ENCODE results near the gene WDR45B.

The WDR45B gene

DNA sequence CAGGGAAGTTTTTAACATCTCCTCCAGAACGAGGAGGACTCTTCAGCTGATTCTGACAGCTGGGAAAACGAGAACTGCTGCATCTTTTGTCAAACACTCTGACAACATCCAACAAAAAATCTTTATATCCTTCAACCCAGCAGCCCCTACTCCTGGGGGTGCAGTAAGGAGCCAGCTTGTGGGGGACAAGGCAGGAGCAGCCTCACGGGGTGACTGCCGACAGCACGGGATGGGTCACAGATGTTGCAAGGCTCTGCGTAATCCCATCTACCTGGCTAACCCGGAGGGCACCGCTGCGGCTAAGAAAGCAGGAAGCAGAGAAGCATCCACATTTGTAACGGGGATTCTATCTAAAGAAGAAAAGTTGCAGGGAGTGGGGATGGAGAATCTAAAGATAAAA is 28.6 kb downstream of the WDR45B start:
- DNase-seq = no peak

DNA sequence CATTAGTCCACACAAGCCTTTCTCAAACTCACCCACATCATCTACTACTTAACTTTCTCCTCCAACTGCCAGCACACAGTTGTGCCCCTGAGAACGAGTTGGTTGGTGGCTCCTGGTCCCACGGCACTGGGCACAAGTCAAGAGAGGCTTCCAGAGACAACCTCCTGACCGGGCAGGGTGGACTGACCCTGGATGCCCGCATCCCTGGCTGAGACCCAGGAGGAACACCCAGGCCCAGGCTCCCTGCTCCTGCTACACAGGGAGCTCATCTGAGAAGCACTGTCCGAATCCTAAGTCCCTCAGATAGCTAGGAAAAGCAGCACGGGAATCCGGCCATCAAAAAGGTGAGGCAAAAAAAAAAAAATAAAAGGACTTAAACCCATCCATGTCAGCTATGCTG is 29.0 kb downstream of the WDR45B start:
- no peak for DNase-seq

DNA sequence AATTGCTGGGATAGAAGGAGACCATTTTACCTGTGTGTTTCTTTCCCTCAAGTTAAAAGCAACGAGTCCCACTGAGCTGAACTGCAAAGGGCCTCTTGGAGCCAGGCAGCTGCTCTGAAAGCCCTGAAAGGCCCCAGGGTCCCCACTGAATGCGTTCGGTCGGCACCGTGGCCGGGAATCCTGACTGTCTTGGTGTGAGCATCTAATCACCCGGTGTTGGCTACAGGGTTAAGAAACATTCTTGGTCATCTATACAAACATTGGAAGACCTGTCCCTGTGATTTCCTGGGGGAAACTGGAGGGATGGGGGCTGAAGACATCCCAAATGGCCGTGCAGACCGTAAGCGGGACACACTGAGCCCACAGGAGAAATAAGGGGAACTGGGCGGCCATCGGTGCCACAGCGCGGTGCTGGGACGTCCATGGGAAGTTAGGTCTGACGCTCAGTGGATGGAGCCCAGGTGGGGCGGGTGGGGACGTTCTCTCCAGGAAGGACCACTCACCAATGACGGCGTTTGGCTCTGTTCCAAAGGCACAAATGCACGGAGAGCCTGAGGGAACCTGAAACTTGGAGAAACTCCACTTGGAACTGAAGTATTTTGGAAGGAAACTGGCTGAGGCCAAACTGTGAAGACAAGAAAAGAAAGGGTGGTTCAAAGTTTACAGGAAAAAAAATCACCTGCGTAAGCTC is 32.1 kb downstream of the WDR45B start:
- DNase-seq = no peak

DNA sequence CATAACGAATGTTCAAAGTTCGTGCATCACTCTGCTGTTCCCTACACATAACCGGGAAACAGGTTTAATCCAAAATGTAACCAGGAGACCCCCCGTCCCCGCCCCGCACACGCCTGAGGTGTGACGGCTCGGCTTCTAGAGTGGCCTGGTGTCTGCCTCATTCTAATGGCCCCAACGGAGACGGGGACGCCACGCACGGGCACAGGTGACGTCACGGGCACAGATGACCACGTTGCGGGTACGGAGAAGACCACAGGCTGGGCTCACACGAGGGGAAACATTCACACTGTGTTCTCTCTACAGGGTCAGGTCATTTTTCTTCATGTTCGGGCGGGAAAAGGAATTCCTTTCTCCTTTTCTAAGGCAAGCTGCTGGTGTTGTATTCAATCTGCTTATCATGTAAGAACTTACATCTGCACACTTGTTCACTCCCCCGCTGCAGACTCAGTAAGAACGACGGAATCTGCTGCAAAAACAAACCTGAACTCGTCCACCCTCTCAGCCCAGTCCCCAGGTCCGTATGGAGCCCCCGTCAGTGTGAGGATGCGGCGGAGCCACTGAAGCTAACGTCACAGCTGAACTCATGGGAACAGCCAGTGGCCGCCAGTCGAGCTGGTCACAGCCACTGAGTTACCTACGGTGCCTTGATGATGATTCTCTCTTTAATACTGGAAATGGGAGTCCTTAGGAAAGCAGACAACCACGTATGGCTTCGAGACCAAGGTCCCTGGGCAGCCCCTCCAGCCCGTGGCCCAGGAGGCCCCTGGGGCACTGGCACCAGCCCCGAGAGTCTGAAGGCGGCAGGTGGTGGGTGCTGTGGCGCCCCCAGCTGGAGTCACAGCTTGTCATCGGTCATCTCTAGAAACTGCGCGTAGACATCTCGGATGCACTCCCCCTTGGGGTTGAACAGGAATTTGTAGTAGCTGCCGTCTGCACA is 32.9 kb downstream of the WDR45B start:
- no peak for DNase-seq

DNA sequence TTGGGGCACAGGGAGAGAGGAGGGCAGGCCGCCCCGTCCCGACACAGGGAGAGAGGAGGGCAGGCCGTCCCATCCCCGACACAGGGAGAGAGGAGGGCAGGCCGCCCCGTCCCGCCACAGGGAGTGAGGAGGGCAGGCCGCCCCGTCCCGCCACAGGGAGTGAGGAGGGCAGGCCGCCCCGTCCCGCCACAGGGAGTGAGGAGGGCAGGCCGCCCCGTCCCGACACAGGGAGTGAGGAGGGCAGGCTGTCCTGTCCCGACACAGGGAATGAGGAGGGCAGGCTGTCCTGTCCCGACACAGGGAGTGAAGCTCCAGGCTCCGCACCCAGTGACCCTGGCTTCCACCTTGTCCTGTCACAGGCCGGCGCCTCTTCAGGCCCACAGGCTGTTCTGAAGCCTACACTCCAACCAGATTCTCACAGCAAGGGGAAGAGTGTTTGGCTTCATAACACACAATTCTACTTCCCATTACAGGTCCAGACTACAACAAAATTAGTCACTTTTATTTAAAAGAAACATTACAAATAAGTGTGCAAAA is 34.1 kb downstream of the WDR45B start:
- DNase-seq = no peak

DNA sequence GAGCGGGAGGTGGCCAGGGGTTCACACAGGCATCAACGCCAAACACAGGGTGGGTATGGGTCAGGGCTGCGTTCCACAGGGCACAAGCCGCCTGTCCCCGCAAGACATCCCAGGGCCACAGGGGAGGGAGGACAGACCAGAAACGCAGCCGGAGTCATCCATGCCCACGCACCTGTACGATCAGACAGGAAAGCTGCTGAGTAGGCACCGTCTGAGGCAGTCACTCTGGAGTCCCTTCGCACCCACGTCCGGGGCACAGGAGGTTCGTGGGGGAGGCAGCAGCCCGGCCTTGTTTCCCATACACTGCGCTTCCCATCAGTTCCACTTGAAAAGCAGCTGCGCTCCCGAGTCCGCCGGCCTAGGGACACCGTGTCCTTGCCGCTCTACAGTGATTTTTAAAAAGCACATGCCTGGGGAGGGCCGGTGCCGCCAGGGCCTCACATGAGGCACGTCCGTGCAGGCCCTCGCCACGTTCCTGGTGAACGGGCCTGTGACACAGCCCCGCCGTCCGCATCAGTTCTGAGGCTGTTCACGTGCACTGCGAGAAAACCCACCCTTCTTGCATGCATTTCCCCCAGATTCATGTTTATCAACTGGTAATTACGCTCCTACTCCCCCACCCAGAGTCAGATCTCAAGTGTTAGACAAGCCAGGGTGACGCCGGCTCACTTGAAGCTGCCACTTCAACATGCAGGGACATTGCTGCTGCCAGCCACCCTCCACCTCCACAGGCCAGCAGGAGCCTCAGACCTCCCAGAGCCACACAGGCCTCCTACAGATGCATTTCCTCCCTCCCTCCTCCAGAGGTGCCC is 34.8 kb downstream of the WDR45B start:
- DNase-seq = no peak

DNA sequence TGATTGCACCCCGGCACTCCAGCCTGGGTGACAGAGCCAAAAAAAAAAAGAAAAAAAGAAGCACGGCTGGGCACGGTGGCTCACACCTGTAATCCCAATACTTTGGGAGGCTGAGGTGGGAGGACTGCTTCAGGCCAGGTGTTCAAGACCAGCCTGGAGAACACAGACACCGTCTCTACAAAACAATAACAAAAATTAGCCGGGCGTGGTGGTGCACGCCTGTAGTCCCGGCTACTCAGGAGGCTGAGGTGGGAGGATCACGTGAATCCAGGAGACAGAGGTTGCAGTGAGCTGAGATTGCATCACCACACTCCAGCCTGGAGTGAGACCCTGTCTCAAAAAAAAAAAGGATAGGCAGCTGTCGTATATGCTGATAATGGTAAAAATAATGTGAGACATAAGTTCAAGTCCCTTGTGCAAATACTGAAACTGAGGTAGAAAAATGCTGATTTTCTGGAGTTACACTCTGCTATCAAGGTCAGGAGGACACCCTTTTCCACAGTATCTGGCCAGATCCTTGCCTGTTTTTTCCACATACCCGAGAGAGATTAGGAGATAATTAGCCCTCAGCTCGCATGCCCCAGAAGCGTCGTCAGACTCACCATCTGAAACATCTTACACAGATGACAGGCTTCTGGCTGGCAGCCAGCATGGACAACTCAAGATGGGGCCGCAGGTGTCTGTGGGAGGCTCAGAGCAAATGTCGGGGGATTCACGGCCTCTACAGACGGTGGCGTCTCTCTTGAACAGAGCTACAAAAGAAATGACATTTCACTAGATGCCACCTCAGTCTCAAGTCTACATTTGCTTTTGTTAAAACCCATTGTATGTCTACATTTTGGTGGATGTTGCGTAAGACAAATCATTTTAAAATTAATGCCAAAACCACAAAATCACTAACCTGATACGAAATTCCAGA is 36.8 kb downstream of the WDR45B start:
- no peak for DNase-seq

DNA sequence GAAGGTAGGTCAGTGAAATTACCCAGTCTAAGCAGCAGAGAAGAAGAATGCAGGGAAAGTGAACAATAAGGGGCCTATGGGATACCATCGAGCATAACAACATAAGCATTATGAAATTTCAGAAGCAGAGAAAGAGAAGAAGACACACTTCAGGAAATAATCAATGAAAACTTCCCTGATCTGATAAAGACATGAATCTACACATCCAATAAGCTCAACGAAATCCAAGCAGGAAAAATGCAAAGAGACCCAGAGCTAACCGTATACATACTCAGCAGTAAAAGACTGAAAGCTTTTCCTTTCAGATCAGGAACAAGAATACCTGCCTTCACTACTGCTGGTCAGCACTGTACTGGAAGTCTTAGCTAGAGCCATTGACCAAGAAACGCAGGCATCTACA is 38.6 kb downstream of the WDR45B start:
- DNase-seq = no peak

DNA sequence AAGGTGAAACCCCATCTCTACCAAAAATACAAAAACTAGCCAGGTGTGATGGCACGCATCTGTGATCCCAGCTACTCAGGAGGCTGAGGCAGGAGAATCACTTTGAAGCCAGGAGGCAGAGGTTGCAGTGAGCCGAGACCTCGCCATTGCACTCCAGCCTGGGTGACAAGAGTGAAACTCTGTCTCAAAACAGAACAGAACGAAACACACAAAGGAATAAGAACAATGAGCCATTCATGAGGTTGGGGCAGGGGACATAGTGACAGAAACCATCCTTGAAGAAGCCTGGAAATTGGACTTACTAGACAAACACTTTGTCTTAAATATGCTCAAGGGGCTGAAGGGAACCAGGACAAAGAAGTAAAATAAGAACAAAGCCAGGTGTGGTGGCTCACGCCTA is 39.4 kb downstream of the WDR45B start:
- no peak for DNase-seq

DNA sequence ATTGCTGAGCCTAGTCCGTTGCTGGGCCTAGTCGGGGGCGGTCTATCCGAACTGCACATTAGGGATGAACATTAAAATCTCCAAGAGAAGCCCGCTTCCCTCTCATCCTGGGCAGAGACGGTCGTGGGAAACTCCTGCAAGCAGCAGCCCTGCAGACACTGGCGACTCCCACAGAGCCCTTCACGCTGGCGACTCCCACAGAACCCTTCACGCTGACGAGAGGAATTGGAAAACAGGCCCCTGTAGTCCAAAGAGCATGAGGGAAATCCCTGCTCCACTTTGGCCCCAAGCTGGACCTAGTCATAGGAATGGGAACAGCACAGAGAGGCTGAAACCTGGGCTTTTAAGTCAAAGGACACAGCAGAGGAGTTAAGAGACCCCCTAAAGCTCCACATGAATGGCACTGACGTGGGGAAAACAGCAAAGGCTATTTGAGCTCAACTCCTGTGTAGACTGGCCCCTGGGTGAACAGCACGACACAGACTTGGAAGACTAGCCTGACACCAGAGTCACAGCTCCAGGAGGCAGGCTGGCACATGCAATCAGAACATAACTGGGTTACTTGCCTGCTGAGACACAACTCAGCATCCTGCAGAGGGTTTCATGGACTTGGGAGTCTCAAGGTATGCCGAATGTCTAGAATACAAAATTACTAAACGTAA is 42.2 kb downstream of the WDR45B start:
- no peak for DNase-seq

DNA sequence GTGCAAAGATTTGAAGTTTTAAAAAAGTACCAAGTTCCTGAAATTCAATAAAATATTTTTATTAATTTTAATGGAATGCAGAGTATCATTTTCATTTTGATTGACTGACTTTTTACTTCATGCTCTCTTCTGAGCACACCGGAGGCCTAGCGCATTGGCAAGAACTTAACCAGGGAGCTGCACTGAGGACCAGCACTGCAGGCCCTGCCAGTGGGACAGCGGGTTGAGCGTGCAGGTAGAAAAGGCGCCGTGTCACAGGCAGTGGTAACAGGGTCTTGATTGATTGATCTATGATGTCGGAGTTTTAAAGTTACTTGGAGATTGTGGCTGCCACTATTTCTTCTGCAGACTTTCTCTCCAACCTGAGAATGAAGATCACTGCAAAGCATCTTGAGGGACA is 43.7 kb downstream of the WDR45B start:
- DNase-seq = no peak

DNA sequence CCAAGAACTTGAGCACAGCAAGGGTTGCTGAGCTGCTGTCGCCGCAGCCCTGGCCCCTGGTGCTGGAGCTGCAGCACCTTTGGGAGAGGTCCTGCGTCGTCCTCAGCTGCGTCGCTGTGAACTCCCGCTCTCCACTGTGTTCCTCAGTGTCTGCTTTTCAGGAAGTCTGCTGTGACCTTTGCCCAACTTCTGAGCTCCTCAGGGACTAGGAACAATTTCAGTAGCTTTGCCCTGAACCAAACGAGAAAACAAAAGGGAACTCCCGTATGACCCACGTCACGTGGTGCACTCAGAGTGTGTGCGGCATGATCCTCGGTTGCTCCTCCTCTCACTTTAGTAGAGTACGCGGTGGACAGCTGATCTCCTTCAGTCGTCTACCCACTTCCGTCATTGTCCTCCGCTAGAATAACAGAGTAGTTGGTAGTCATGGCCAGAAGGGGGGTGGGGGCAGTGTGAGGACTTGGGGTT is 44.2 kb downstream of the WDR45B start:
- DNase-seq = peak; percentile 25

DNA sequence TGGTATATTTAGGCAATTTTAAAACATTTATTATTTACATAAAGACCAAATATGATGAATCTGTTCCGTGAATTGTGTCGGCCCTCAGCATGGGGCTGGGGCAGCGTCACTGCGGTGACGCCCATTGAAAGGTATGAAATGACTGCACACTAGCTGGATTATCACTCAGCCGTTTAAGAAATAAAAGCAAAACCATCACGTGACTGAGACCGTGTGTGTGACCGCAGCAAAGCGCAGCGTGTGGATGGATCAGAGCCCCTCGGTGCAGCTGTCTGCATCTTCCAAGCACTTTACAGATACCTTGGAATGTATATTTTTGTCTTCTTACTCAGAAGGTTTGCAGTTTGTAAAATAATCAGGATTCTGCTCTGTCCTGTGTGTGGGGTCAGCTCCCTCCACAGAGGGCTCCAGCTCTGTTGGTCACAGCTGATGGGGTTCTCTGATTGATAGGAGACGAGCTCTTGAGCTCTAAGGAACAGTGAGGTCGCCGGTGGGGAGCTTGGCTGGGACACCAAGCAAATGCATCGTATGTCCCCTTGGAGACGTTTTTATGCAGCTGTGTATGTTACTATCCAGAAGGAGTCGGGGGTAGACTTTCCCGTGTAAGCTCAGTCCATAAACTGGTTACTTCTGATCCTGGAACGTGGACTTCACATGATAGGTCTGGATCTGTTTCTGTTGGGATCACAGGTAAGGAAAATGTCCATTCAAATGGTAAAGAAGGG is 45.1 kb downstream of the WDR45B start:
- no peak for DNase-seq

DNA sequence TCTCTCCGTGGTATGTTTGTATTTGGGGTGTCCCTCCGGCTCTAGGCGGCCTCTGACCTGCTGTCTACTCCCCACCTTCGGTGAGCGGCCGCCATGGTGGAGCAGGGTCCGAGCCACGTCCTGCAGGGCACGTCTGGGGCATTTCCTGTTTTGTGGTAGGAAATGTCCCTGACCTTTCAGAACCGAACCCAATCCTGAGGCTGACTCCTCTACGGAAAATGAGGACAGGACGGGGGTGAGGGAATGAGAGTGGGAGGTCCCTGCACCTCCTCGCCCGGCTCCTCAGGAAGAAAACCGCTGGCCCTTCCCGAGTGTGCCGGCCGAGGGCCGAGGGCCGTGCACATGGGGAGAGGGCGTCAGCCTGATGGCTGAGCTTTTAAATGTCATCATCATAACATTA is 45.8 kb downstream of the WDR45B start:
- DNase-seq = no peak

DNA sequence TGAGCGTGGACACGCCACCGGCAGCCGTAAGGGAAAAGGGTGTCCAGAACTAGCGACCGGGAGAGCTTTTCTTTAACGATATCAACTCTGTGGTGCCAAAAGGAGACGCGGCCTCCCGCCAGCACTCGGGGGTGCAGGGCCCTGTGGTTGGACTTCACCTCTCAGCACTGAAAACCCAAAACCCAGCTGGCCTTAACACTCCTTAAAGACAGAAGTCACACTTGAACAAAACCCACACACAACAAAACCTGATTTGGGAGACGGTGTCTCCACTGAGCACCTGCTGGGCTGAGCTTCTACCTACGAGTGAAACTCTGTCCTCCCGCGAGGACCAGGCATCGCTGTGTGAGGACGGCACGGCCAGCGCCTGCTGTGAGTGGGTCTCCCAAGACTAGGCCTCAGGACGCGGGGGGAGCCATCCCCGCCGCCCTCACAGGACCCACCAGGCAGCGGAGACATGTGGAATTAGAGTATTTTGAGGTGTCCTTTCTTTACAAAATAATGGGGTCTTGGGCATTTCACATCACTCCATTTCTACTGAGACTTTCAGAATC is 46.7 kb downstream of the WDR45B start:
- DNase-seq = no peak

DNA sequence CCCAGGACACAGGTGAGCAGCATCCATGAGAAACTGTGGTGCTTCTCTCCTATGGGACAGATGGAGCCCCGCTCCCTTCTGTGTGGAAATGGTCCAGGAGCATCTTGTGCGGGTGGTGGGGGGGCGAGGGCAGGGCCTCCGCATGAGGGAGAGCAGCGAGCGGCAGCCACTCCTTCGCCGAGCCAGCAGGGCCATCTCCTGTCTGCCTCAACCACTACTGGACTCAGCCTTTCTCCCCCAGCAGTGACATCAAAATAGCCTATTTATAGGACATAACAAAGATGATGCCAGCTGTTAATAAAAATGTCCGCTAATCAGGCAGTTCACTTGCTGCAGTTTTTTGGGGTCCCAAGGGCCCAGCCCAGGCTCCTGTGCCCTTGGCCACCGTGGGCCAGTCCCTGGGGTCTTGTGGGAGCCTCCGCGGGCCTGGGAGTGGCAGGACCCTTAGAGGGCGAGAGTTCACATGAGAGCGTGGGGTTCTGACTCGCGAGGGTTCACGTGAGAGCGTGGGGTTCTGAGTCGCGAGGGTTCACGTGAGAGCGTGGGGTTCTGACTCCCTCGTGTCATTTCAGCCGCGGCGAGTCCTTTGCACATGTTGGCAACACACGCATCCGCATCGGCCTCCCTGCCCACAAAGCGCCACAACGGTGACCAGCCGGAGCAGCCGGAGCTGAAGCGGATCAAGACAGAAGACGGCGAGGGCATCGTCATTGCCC is 47.4 kb downstream of the WDR45B start:
- DNase-seq = no peak

DNA sequence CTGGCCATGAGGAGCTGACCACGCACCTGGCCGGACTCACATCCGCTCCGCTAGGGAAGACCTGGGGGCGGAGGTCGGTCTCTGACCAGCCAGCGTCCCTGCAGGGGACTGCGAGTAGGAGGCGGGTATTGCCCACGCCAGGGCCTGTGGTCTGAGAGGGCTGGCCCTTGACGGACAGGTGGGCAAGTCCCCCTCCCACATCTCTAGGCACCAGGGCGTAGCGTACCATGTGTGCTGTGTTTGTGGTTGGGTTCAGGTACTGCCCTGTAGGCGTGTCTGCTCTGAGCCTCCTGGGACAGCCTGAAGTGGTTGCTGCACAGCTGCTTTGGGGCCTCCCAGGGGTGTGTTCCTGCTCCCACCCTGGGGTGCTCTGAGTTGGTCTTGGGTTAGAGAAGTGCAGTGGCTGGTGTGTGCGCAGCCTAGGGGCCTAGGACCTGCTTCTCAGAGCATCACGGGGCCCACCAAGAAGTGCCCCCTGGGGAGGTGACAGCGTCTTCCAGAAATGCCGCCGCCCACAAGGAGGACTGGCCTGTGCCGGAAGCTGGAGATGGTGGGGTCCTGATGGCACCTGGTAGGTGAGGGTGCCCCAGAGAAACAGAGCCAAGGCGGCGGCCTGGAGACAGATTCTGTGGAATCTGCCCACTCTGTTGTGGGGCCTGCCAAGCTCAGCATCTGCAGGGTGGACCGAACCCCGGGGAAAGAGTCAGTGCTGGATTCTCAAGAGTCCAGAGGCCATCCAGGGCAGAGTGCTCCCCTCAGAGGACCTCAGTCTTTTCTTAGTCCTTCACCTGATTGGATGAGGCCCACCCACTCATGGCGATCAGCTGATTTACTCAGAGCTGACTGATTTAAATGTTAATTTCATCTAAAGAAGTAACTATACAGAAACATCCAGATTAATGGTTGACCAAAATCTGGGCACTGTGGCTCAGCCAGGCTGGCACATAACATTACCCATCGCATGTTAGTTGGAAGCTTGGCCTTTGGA is 48.3 kb downstream of the WDR45B start:
- no peak for DNase-seq
